Stomach smooth muscle (tissue), 2 donors: ENCODE data around the gene DCDC1.

ENCODE experiments used
- H3K27ac ChIP-seq: one replicate; pipeline ENCODE4 v1.7.0; 2013; ENCODE audit warnings: mild to moderate bottlenecking, low read length, inconsistent platforms
- H3K27me3 ChIP-seq, 2 donors: one replicate each; pipeline ENCODE4 v1.7.0; 2013; ENCODE audit warnings: low read length in 2 of 2; ENCODE audit not compliant: insufficient read depth in 2 of 2, control insufficient read depth in 1 of 2
- H3K36me3 ChIP-seq, 2 donors: one replicate each; pipeline ENCODE4 v1.7.0; 2013; ENCODE audit warnings: low read length in 2 of 2; ENCODE audit not compliant: control insufficient read depth in 2 of 2, insufficient read depth in 2 of 2
- H3K4me1 ChIP-seq: one replicate; pipeline ENCODE4 v1.7.0; 2013; ENCODE audit warnings: low read length; ENCODE audit not compliant: control insufficient read depth, insufficient read depth
- H3K4me3 ChIP-seq, 2 donors: one replicate each; pipeline ENCODE4 v1.7.0; 2013; ENCODE audit warnings: low read length in 2 of 2
- H3K9ac ChIP-seq, 2 donors: one replicate each; pipeline ENCODE4 v1.7.0; 2013; ENCODE audit warnings: low read length in 2 of 2, mild to moderate bottlenecking in 1 of 2
- H3K9me3 ChIP-seq, 2 donors: one replicate each; pipeline ENCODE4 v1.7.0; 2013; ENCODE audit warnings: low read length in 2 of 2; ENCODE audit not compliant: control insufficient read depth in 2 of 2
- donor health status: healthy.
- donor health status: Pancreatic carcinoma.

DCDC1 gene

DNA sequence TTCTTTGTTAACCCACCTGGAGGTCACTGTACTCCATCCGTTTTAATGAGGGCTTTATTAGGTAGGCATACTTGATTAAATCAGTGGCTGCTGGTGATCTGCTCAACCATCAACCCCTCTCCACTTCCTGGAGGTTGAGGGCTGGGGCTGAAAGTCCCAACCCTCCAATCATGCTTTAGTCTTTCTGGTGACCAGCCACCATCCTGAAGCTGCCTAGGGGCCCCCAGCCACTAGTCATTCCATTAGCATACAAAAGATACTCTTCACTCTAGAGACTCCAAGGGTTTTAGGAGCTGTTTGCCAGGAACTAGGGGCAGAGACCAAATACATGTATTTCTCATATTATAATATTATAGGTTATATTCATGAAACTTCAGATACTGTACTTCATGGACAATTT, 13.6 kb upstream of the DCDC1 start:
- Histone ChIP-seq H3K27ac (no peak overlapping the region), H3K27me3 (no peaks in the 10 kb centered on the region), H3K4me3 (no peak overlapping the region), H3K4me1 (no peaks in the 10 kb centered on the region), H3K9me3 (no peaks in the 10 kb centered on the region), H3K9ac (no peak overlapping the region), H3K36me3 (peaks cover 0 to 3% of the 10 kb centered on the region in 2 donors)

DNA sequence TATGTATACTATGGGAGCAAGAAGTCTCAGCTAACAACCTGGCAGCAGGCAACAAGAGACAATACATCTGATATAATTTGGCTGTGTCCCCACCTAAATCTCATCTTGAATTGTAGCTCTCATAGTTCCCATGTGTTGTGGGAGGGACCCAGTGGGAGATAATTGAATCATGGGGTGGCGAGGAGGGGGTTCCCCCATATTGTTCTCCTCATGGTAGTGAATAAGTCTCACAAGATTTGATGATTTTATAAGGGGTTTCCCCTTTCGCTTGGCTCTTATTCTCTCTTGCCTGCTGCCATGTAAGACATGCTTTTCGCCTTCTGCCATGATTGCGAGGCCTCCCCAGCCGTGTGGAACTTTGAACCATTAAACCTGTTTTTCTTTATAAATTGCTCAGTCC, 6.3 kb upstream of the DCDC1 start:
- Histone ChIP-seq H3K9me3 (no peaks in the 10 kb centered on the region), H3K9ac (no peak overlapping the region)

DNA sequence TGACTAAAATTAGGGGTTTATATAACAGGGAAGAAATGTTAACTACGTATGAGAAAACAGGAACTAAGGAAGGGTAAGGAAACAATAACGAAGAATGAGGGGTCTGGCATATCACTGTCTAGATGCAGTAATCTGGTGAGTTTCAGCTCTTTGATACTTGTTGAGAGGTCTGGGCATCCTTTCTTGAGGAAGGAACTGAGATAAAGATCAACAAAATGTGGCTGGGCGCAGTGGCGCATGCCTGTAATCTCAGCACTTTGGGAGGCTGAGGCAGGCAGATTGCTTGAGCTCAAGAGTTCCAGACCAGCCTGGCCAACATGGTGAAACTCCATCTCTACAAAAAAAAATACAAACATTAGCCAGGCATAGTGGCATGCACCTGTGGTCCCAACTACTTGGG, 2.7 kb downstream of the DCDC1 start:
- Histone ChIP-seq H3K9ac (no peak overlapping the region), H3K27ac (no peak overlapping the region), H3K4me3 (no peak overlapping the region), H3K27me3 (no peaks in the 10 kb centered on the region), H3K9me3 (no peaks in the 10 kb centered on the region), H3K36me3 (no peaks in the 10 kb centered on the region), H3K4me1 (peaks cover 4% of the 10 kb centered on the region)

More for the DNA sequence above, 6.3 kb upstream of the DCDC1 start:
- Histone ChIP-seq H3K36me3 (no peaks in the 10 kb centered on the region), H3K27me3 (no peaks in the 10 kb centered on the region), H3K4me1 (no peaks in the 10 kb centered on the region), H3K27ac (no peak overlapping the region), H3K4me3 (no peak overlapping the region)

DNA sequence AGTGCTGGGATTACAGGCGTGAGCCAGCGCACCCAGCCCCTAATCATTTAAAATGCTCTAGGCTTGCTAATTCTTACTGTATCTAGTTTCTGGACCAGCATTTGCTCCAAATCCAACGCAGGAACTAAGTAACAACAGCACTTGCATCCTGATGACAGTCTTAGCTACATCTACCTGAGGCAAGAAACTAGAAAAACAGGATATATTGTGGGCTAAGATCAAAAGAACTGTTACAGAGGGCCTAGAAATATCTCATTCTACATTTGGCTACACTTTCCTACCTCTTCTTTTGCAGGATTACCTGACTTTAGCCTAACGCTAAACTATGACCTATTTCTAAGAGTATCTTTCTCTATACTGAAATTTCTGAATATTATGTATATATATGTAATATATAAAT, 7.8 kb downstream of the DCDC1 start:
- no peak overlapping the region for H3K27ac ChIP-seq
- no peak overlapping the region for H3K9ac ChIP-seq
- H3K4me1 ChIP-seq: no peaks in the 10 kb centered on the region
- no peaks in the 10 kb centered on the region for H3K9me3 ChIP-seq
- no peak overlapping the region for H3K4me3 ChIP-seq
- no peaks in the 10 kb centered on the region for H3K36me3 ChIP-seq
- no peaks in the 10 kb centered on the region for H3K27me3 ChIP-seq

DNA sequence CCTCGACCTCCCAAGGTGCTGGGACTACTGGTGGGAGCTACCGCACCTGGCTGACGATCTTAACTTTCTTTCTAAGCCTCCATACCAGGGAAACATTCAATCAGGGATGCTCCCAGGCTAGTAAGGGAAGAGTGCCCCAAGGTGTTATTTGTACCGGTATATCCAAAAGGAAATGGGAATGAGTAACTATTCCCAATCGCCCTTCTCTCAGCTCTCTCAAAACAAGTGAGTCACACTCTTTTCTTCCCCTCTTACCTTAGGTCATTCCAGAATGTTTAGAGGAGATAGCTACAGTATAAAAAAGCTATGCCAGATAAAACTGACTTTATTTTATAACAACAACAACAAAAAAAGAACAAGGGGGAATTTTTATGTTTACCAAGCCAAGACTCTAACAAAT, 13.7 kb downstream of the DCDC1 start:
- Histone ChIP-seq H3K27me3 (no peaks in the 10 kb centered on the region), H3K9me3 (no peaks in the 10 kb centered on the region), H3K4me1 (no peaks in the 10 kb centered on the region), H3K27ac (no peak overlapping the region), H3K36me3 (no peaks in the 10 kb centered on the region), H3K4me3 (no peak overlapping the region), H3K9ac (no peak overlapping the region)

DNA sequence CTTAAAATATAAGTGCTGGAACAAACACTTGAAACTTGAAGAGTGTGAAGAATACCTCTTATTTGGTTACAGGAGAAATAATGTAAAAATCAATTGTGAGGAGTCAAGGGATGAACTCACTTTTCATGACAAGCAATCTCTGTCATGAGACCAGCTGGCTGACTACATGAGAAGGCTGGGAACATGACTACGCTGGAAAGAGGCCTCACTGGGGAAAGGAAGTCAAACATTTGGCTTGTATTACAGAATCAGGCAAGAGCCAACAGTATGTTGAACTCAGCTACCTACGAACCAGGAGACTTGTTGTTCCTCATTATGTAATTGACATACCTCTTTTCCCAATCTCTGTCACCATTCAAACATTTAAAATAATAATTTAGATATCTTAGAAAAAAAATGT, 14.4 kb downstream of the DCDC1 start:
- no peaks in the 10 kb centered on the region for H3K9me3 ChIP-seq

DNA sequence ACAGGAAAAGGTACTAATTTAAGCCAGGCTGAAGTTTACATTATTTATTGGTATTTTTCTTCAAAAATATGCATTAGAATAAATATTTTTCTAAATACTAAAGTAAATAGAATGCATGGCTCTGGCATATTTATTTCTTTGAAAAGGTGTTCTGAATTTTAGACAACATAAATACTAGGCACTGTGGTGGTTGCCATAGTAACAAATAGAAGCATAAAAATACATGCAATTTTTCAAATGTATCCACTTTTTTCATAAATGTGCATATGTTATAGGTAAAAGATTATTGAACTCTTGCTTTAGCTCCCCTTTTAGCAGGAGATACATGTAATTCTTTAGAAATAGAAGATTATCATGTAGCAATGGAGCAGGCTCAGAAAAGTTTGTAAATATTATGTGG, 18.4 kb downstream of the DCDC1 start:
- no peak overlapping the region for H3K27ac ChIP-seq
- H3K27me3 ChIP-seq: no peaks in the 10 kb centered on the region
- no peaks in the 10 kb centered on the region for H3K9me3 ChIP-seq
- H3K36me3 ChIP-seq: no peaks in the 10 kb centered on the region
- H3K9ac ChIP-seq: no peak overlapping the region
- no peak overlapping the region for H3K4me3 ChIP-seq
- H3K4me1 ChIP-seq: no peaks in the 10 kb centered on the region

More for the DNA sequence above, 14.4 kb downstream of the DCDC1 start:
- H3K4me3 ChIP-seq: no peak overlapping the region
- no peak overlapping the region for H3K27ac ChIP-seq
- no peaks in the 10 kb centered on the region for H3K4me1 ChIP-seq
- H3K27me3 ChIP-seq: no peaks in the 10 kb centered on the region
- no peaks in the 10 kb centered on the region for H3K36me3 ChIP-seq
- H3K9ac ChIP-seq: no peak overlapping the region

DNA sequence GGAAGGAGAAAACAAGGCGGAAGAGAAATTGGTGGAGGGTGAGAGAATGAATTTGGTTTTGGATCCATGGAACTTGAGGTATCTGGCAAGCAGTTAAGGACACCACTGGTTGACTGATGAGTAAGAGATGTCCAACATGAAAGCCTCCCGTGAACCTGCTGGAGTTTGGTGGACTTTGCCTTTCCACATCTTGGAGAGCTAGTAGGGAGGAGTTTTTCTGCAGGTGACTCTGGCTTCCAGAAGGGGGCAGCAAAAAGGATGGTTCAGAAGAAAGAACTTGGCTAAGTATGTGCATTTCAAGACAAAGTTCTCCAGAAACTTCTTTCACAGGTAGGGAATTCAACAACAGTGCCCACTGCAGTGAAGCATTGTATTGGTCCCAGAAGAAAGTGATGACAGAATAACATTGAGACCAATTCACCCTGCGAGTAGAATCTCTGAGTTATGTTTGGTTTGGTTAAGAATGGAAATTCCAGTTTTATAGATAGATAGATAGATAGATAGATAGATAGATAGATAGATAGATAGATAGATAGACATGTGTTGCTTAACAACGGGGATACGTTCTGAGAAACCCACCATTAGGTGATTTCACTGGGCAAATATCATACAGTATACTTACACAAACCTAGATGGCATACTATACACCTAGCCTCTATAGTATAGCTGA, 28.5 kb downstream of the DCDC1 start:
- H3K27ac ChIP-seq: no peak overlapping the region
- no peaks in the 10 kb centered on the region for H3K36me3 ChIP-seq
- H3K4me1 ChIP-seq: no peaks in the 10 kb centered on the region
- no peak overlapping the region for H3K9ac ChIP-seq
- H3K27me3 ChIP-seq: no peaks in the 10 kb centered on the region
- no peaks in the 10 kb centered on the region for H3K9me3 ChIP-seq
- no peak overlapping the region for H3K4me3 ChIP-seq

DNA sequence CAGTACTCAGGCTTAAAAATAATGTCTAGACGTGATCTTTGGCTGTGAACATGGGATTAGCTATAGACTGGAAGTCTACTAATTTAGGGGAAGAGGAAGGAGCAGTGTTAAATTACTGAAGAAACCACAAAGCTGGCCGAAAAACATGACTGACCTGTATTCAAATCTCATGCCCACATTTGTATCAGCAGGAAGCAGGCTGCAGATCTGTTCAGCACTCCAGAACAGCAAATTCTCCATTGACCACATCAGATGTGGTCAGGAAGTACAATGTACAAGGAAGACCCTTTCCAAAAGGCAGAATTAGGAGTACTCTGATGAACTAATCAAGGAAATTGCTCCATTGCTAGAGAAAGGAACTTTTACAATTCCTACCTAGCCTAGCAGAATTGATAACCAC, 31.7 kb downstream of the DCDC1 start:
- Histone ChIP-seq H3K9ac (no peak overlapping the region), H3K9me3 (peaks cover 2 to 6% of the 10 kb centered on the region in 2 donors), H3K36me3 (no peaks in the 10 kb centered on the region)

DNA sequence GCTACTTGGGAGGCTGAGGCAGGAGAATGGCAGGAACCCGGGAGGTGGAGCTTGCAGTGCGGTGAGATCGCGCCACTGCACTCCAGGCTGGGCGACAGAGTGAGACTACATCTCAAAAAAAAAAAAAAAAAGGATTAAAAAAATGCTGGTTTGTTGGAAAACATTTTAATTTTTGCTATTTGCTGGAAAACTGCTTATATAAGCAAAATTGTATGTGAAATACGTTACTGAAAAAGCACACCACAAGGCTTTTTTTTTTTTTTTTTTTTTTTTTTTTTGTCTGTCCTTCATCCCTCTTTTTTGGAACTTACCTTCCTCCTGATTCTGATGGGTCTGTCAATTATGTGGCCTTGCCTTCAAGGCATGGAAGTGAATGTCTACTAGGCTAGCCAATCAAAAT, 40.8 kb downstream of the DCDC1 start:
- Histone ChIP-seq H3K9ac (no peak overlapping the region), H3K4me3 (no peak overlapping the region), H3K27me3 (no peaks in the 10 kb centered on the region), H3K36me3 (no peaks in the 10 kb centered on the region), H3K27ac (no peak overlapping the region), H3K4me1 (no peaks in the 10 kb centered on the region), H3K9me3 (no peaks in the 10 kb centered on the region)

More for the DNA sequence above, 31.7 kb downstream of the DCDC1 start:
- no peaks in the 10 kb centered on the region for H3K27me3 ChIP-seq
- H3K27ac ChIP-seq: no peak overlapping the region
- H3K4me3 ChIP-seq: no peak overlapping the region
- no peaks in the 10 kb centered on the region for H3K4me1 ChIP-seq

DNA sequence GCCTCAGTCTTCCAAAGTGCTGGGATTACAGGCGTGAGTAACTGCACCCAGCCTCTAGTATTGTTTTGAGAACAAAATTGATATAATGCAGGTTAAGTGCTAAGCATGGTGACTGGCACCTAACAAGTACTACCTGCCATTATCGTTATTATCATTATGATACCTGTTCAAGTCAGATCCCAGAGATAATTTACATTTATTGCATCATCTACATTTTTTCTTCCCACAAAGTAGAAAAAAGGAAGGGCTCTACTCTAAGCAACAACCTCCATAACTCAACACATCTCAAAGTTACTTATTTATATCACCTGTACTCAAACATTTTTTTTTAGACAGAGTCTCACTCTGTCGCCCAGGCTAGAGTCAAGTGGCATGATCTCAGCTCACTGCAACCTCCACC, 42.1 kb downstream of the DCDC1 start:
- Histone ChIP-seq H3K4me1 (no peaks in the 10 kb centered on the region), H3K4me3 (no peak overlapping the region), H3K9me3 (no peaks in the 10 kb centered on the region), H3K27ac (no peak overlapping the region), H3K9ac (no peak overlapping the region), H3K36me3 (no peaks in the 10 kb centered on the region), H3K27me3 (no peaks in the 10 kb centered on the region)
